ENCODE data around the gene SRP68.
"Not testable (repeated sequence)": the region's sequence is repeated elsewhere in the genome, so short reads cannot be mapped to it uniquely, and the experiment has no call there.

DNA sequence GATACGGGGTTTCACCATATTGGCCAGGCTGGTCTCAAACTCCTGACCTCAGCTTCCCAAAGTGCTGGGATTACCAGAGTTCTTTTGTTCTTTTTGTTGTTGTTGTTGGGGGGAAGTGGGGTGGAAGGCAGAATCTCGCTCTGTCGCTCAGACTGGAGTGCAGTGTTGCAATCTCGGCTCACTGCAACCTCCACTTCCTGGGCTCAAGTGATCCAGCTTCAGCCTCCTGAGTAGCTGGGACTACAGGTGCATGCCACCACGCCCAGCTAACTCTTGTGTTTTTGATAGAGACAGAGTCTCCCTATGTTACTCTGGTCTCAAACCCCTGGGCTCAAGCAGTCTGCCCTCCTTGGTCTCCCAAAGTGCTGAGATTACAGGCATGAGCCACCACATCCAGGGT lies 6.1 kb upstream of the SRP68 start:
- TF ChIP-seq EZH2 (IDR thresholded peaks at IDR 0.05; ENCODE audit: insufficient read depth, poor library complexity, severe bottlenecking); EZH2phosphoT487 (IDR thresholded peaks at IDR 0.05; ENCODE audit: insufficient read depth, low read depth): not testable (repeated sequence)
